DND-41 (cell line): ENCODE data around the gene PREX1.

ENCODE experiments used
- ATAC-seq: fragments of 200-7000 bp; cut with Tn5 transposase; 3 replicates; pipeline ENCODE4 v1.9.1; 2021; ENCODE audit warnings: low read depth; ENCODE audit not compliant: insufficient read depth
- DNase-seq: peaks from one replicate; pipeline ENCODE4 v3.0.0-alpha.2; 2020
- H2AFZ ChIP-seq: 2 replicates; pipeline ENCODE4 v1.6.0; 2012; ENCODE audit warnings: low read depth, low read length
- H3K27ac ChIP-seq: 2 replicates; pipeline ENCODE4 v1.5.1; 2012; ENCODE audit warnings: low read length, inconsistent platforms
- H3K27me3 ChIP-seq: fragments of 200-600 bp; sonication (generic); 2 replicates; pipeline ENCODE4 v1.6.0; 2012; ENCODE audit warnings: low read length, mild to moderate bottlenecking, inconsistent platforms; ENCODE audit not compliant: insufficient read depth, poor library complexity
- H3K36me3 ChIP-seq: 2 replicates; pipeline ENCODE4 v1.5.1; 2012; ENCODE audit warnings: low read length, inconsistent platforms; ENCODE audit not compliant: insufficient read depth
- H3K4me1 ChIP-seq: 2 replicates; pipeline ENCODE4 v1.5.1; 2012; ENCODE audit warnings: mild to moderate bottlenecking, low read length; ENCODE audit not compliant: insufficient read depth
- H3K4me2 ChIP-seq: 2 replicates; pipeline ENCODE4 v1.6.0; 2012; ENCODE audit warnings: mild to moderate bottlenecking, moderate library complexity, low read length, inconsistent platforms; ENCODE audit not compliant: insufficient read depth
- H3K4me3 ChIP-seq, 2 experiments: fragments of 200-600 bp in 1 of 2; shearing (Covaris generic) in 1 of 2; 2 replicates each; pipeline ENCODE4 v1.5.1; 2012 to 2016; ENCODE audit warnings: inconsistent platforms in 2 of 2, low read length in 2 of 2, mild to moderate bottlenecking in 2 of 2, low read depth in 1 of 2, moderate library complexity in 1 of 2
- H3K79me2 ChIP-seq: 2 replicates; pipeline ENCODE4 v1.6.0; 2012; ENCODE audit warnings: low read length, inconsistent platforms; ENCODE audit not compliant: insufficient read depth
- H3K9ac ChIP-seq: 2 replicates; pipeline ENCODE4 v1.6.0; 2012; ENCODE audit warnings: low read depth, mild to moderate bottlenecking, inconsistent platforms, low read length, moderate library complexity
- H3K9me3 ChIP-seq: 2 replicates; pipeline ENCODE4 v1.5.1; 2012; ENCODE audit warnings: low read length, moderate library complexity, mild to moderate bottlenecking, inconsistent platforms; ENCODE audit not compliant: insufficient read depth, severe bottlenecking
- H4K20me1 ChIP-seq: 2 replicates; pipeline ENCODE4 v1.6.0; 2012; ENCODE audit warnings: low read length; ENCODE audit not compliant: insufficient read depth
- EZH2 ChIP-seq: IDR thresholded peaks from 3 replicates; pipeline ENCODE4 v1.6.1; 2012; ENCODE audit warnings: borderline replicate concordance, low read depth, mild to moderate bottlenecking, moderate library complexity, low read length, inconsistent platforms; ENCODE audit not compliant: severe bottlenecking
- TF ChIP-seq, protein P1 (sequence below): IDR thresholded peaks from 2 replicates; pipeline ENCODE4 v1.5.1; 2012; ENCODE audit warnings: borderline replicate concordance, low read length, moderate library complexity, mild to moderate bottlenecking; ENCODE audit not compliant: poor library complexity, severe bottlenecking; ENCODE audit errors: extremely low read depth

PREX1 gene

DNA sequence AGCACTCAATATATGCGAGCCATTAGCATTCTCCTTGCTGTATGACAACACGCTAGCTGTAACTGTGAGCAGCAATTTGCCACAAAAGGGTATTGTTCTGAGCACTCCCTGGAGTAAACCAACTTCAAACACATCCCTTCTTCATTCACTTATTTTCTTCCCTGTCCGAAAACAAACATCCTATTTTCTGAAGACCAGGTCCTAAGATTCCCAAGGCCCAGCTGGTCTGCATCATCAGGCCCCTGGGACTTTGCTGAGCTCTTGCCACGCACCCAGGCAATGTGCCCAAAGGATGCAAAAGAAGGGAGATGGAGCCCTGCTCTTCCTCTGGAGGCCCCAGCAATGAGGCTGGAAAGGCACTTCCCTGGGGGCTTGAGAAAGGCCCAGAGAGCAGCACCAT lies 118.1 kb downstream of the PREX1 start:
- Histone ChIP-seq H4K20me1 (no peaks in the 10 kb centered on the region), H3K4me2 (no peak overlapping the region), H3K27me3 (no peaks in the 10 kb centered on the region), H3K79me2 (no peaks in the 10 kb centered on the region), H3K9me3 (no peaks in the 10 kb centered on the region), H3K36me3 (no peaks in the 10 kb centered on the region), H3K27ac (no peak overlapping the region), H3K9ac (no peak overlapping the region), H3K4me3 (no peak overlapping the region), H2AFZ (no peak overlapping the region), H3K4me1 (no peaks in the 10 kb centered on the region)
- ATAC-seq (no peak), DNase-seq (no peak)
- no peak for TF ChIP-seq EZH2
- TF ChIP-seq, protein P1, sequence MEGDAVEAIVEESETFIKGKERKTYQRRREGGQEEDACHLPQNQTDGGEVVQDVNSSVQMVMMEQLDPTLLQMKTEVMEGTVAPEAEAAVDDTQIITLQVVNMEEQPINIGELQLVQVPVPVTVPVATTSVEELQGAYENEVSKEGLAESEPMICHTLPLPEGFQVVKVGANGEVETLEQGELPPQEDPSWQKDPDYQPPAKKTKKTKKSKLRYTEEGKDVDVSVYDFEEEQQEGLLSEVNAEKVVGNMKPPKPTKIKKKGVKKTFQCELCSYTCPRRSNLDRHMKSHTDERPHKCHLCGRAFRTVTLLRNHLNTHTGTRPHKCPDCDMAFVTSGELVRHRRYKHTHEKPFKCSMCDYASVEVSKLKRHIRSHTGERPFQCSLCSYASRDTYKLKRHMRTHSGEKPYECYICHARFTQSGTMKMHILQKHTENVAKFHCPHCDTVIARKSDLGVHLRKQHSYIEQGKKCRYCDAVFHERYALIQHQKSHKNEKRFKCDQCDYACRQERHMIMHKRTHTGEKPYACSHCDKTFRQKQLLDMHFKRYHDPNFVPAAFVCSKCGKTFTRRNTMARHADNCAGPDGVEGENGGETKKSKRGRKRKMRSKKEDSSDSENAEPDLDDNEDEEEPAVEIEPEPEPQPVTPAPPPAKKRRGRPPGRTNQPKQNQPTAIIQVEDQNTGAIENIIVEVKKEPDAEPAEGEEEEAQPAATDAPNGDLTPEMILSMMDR, result no peak

DNA sequence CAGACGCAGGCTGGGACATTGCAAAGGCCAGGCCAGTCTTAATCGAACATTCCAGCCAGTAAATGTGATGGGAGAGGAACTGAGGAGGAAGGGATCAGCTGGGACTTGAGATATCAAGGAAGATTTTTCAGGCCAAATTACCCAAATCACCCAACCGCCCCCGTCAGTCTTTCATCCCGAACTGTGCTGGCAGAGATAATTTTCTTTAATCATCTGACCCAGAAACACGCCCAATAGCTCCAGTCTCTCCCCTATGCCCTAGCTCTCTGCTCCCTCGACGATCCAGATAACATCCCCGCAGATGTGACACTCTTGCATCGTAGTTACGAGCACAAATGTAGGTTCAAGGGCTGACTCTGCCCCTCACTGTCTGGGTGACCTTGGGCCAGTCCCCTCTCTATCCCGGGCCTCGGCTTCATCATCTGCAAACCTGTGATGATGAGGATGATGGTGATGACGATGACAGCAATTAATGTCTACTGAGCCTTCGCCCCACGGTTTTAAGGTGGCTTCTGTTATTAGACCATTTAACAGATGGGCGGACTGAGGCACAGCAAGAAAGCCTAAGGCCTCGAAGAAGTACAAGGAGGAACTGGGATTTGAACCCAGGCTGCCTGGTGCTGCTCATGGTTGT lies 118.6 kb downstream of the PREX1 start:
- Histone ChIP-seq H3K4me1 (no peaks in the 10 kb centered on the region), H4K20me1 (no peaks in the 10 kb centered on the region), H3K4me3 (no peak overlapping the region), H3K9ac (no peak overlapping the region), H3K36me3 (no peaks in the 10 kb centered on the region), H3K79me2 (no peaks in the 10 kb centered on the region), H3K27me3 (no peaks in the 10 kb centered on the region), H3K9me3 (no peaks in the 10 kb centered on the region), H2AFZ (no peak overlapping the region), H3K4me2 (no peak overlapping the region), H3K27ac (no peak overlapping the region)
- ATAC-seq (no peak), DNase-seq (no peak)
- TF ChIP-seq, protein P1, result no peak
- TF ChIP-seq EZH2, result no peak

DNA sequence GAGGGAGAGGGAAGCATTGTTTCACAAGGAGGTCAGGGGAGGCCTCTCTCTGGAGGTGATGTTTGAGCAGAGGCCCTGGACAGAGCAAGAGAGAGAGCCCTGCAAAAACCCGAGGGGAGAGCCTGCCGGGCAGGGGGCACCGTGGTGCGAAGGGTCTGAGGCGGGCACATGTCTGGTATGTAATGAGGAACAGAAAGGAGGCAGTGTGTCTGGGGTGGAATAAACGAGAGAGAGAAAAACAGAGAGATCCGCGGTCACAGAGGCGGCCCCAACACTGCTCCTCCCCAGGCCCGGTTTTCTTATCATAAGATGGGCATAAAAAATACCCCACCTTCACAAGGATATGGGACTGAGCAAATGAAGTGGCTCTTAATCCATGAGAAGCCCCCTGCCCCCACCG lies 119.2 kb downstream of the PREX1 start:
- no peak for ATAC-seq
- Histone ChIP-seq H3K9ac (no peak overlapping the region), H3K27me3 (no peaks in the 10 kb centered on the region), H3K4me1 (no peaks in the 10 kb centered on the region), H2AFZ (no peak overlapping the region), H3K4me3 (no peak overlapping the region), H3K27ac (no peak overlapping the region), H3K9me3 (no peaks in the 10 kb centered on the region), H3K36me3 (no peaks in the 10 kb centered on the region), H4K20me1 (no peaks in the 10 kb centered on the region), H3K4me2 (no peak overlapping the region), H3K79me2 (no peaks in the 10 kb centered on the region)
- no peak for DNase-seq
- TF ChIP-seq EZH2, result no peak
- TF ChIP-seq, protein P1, result no peak

DNA sequence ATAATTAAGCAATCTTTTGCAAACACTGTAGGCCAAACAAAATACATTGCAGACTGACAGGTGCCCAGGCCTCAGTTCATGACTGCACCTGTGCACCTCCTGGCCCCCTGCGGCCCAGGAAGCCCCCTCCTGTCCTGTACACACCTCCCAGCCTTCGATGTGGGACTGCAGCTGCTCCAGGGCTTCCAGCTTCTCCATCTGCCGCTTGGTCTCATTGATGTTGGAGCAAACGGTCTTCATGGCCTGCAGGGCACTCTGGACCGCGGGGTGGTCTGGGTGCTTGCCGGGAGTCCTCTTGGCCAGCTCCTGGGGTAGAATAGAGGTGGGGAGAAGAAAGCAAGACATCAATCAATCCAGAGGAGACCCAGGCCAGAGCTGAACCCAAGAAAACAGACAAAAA lies 119.7 kb downstream of the PREX1 start:
- Histone ChIP-seq H3K9me3 (no peaks in the 10 kb centered on the region), H4K20me1 (no peaks in the 10 kb centered on the region), H3K4me1 (no peaks in the 10 kb centered on the region), H3K4me2 (no peak overlapping the region), H3K36me3 (no peaks in the 10 kb centered on the region), H2AFZ (no peak overlapping the region), H3K9ac (no peak overlapping the region), H3K27ac (no peak overlapping the region), H3K79me2 (no peaks in the 10 kb centered on the region), H3K4me3 (no peak overlapping the region), H3K27me3 (no peaks in the 10 kb centered on the region)
- no peak for TF ChIP-seq EZH2
- TF ChIP-seq, protein P1, result no peak
- DNase-seq, result no peak
- ATAC-seq, result no peak
